K562 (cell line): ENCODE data around the gene ATP7B. TPM values are rescaled to one million over a fixed set of nuclear protein-coding genes. Genes with fewer than 3 reads are reported as not detected.
A peak's percentile ranks its signal among the peaks of the same experiment; 100 is the strongest.

ENCODE experiments used
- ARID3B ChIP-seq: fragments of 250-450 bp; sonication (Bioruptor Pico); IDR thresholded peaks from 2 replicates; pipeline ENCODE4 v1.4.0; 2020; ENCODE audit warnings: borderline replicate concordance
- ARNT ChIP-seq, 2 experiments: fragments of 450-650 bp; IDR thresholded peaks; 2 replicates each; pipeline ENCODE4 v1.6.1; 2016; ENCODE audit warnings: mild to moderate bottlenecking in 1 of 2
- FOXK2 ChIP-seq, 2 experiments: fragments of 450-650 bp; IDR thresholded peaks in 1 of 2; conservative IDR thresholded peaks in 1 of 2; 2 replicates each; pipeline ENCODE4 v1.6.1; 2016; ENCODE audit warnings: low read depth in 2 of 2, mild to moderate bottlenecking in 1 of 2
- HDAC1 ChIP-seq, 2 experiments: fragments of 450-650 bp; IDR thresholded peaks; 2 replicates each; pipeline ENCODE4 v1.6.1; 2016 to 2017; ENCODE audit warnings: inconsistent platforms in 1 of 2, mild to moderate bottlenecking in 1 of 2, moderate library complexity in 1 of 2
- ID3 ChIP-seq, 2 experiments: fragments of 250-450 bp in 1 of 2; fragments of 450-650 bp in 1 of 2; sonication (Bioruptor Pico) in 1 of 2; IDR thresholded peaks; 2 replicates each; pipeline versions ENCODE4 v1.6.1 to v1.8.0; 2016 to 2021; ENCODE audit warnings: mild to moderate bottlenecking in 2 of 2, moderate library complexity in 2 of 2, missing compliant biosample characterization in 1 of 2, missing genetic modification characterization in 1 of 2
- LEF1 ChIP-seq: fragments of 450-650 bp; IDR thresholded peaks from 2 replicates; pipeline ENCODE4 v1.6.1; 2016; ENCODE audit warnings: mild to moderate bottlenecking
- MBD2 ChIP-seq: sonication (generic); IDR thresholded peaks from 2 replicates; pipeline ENCODE4 v1.6.1; 2016; ENCODE audit warnings: low read depth, borderline replicate concordance
- MTA2 ChIP-seq: fragments of 450-650 bp; IDR thresholded peaks from 2 replicates; pipeline ENCODE4 v1.6.1; 2016; ENCODE audit warnings: low read depth
- NFE2 ChIP-seq: IDR thresholded peaks from 2 replicates; pipeline ENCODE4 v1.6.1; 2014; ENCODE audit warnings: antibody characterized with exemption, low read depth
- SIRT6 ChIP-seq: IDR thresholded peaks from one replicate; pipeline ENCODE4 v1.6.1; 2012; ENCODE audit warnings: low read depth, mild to moderate bottlenecking, control low read depth, inconsistent platforms, low read length, moderate library complexity
- ZKSCAN1 ChIP-seq: fragments of 150-350 bp; IDR thresholded peaks from 2 replicates; pipeline ENCODE4 v1.6.1; 2016; ENCODE audit warnings: low read depth, low read length
- ZNF143 ChIP-seq: sonication (generic); formaldehyde crosslinking; IDR thresholded peaks from 2 replicates; pipeline ENCODE4 v1.9.0; 2022; ENCODE audit warnings: mild to moderate bottlenecking, missing genetic modification reagents
- polyA plus RNA-seq, 8 experiments: library from polyadenylated mRNA; depleted of rRNA in 4 of 8; stranded (reverse) in 5 of 8; unstranded in 3 of 8; fragments of >200 nt; fragmentation: Nextera tagmentation in 2 of 8; fragmentation: Illumina TruSeq in 1 of 8; extraction: Ambion mirVana in 2 of 8; extraction: Trizol in 1 of 8; gene quantifications; 2 replicates each; pipeline versions ENCODE4 v1.2.1 to v1.2.3, GENCODE V29; 2011 to 2014; ENCODE audit warnings: inconsistent platforms in 1 of 8, missing spikeins in 1 of 8
- total RNA-seq, 7 experiments: library from RNA; depleted of rRNA in 6 of 7; stranded (reverse); fragments of >200 nt in 6 of 7; fragmentation: Illumina TruSeq in 2 of 7; extraction: Trizol in 2 of 7; gene quantifications; 2 replicates each; pipeline versions ENCODE4 v1.2.1 to v1.2.3, GENCODE V29; 2011 to 2021; ENCODE audit warnings: low replicate concordance in 1 of 7

Gene ATP7B
- total and polyA plus RNA-seq, 9 of the 15 experiments (the other 6 are each of a cell fraction or from before 2014, with no cell fraction given), result 1.1 to 20.4 (median 8.5) TPM

DNA sequence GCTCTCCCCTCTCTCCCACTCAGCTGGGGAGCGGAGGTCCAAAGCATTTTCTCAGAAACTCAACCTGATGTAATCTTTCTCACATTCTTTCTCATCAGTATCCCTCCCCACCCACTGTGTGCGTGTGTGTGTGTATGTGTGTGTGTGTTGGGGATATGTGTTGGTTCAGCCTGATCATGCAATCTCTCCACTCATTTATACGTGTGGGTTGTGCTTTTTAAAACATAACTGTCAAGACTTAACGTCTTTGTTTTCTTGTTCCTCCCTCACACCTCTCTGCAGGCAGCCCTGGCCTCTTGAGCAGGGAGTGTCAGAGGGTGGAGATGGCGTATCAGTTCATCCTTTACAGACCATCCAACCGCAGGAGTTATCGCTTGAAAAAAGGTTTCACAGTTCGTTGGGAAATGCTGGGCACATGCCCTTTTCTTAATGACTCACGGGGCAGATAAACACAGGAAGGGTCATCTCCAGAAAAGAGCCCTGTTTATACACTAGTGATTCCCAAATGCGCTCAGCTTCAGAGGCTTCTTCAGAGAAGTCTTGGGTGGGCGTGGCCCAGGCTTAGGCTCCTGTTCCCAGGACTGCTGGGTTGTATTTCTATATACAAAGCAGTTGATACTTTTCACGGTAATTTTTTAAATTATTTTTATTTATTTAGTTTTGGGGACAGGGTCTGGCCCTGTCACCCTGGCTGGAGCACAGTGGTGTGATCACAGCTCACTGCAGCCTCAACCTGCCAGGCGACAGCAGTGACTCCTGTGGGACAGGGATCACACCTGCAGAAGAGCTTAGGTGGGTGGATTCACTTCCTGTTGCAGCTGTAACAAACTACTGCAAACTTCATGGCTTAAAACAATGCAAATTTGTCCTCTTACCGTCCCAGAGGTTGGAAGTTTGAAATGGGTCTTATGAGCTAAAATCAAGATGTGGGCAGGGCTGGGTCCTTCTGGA lies 89.2 kb downstream of the ATP7B start (continued):
- peak; percentile 37; the same call in 1 of the 2 replicates for TF ChIP-seq MBD2
- TF ChIP-seq LEF1, result peak; percentile 87; the same call in 1 of the 2 replicates
- no peak for TF ChIP-seq SIRT6
- no peak for TF ChIP-seq ID3 (CRISPR knock-in tag; IDR thresholded peaks at IDR 0.05)
- TF ChIP-seq ID3 (tag; IDR thresholded peaks at IDR 0.05), result peak; percentile 91
- peak; percentile 63 for TF ChIP-seq NFE2
- TF ChIP-seq MTA2, result peak; percentile 71
- TF ChIP-seq ZKSCAN1, result no peak
- no peak for TF ChIP-seq ZNF143 (CRISPR knock-in tag)
- TF ChIP-seq HDAC1 (IDR thresholded peaks at IDR 0.05), result no peak; a peak in 2 of 4 replicates
- no peak for TF ChIP-seq ARID3B
- peak; percentile 87 to 90 for TF ChIP-seq FOXK2 (conservative IDR thresholded peaks at IDR 0.05 in 1 of 2, IDR thresholded peaks at IDR 0.05 in 1 of 2; ENCODE audit: low read depth in 2 of 2)
- no peak for TF ChIP-seq ARNT (IDR thresholded peaks at IDR 0.05)
